ENCODE measurements around the gene SESN1. TPM values are rescaled to one million over a fixed set of nuclear protein-coding genes. Genes with fewer than 3 reads are reported as not detected.

Gene SESN1
- total and polyA plus RNA-seq, 9 of the 15 experiments (the other 6 are each of a cell fraction or from before 2014, with no cell fraction given): 3.1 to 13.0 (median 7.4) TPM

DNA sequence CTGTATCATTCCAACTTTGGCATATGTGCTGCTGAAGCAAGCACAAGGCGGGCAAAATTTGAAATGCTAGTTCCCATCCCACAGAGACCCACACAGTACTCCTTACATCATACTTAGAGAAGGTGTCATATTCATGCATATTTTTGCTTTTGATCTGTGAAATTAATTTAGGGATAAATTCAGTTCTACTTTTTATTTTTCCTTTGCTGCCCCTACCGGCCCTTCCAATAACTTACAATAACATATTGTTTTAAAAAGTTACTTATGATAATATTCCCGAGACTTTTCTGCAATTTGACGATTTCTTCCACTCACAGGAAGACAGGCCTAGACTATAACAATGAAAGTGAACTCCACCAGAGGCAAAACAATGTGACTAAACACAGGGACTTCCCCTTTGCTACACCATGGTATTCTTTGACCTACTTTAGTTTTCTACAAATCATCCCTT, 35.0 kb downstream of the SESN1 start:
- TF ChIP-seq ZNF175 (CRISPR knock-in tag; IDR thresholded peaks at IDR 0.05; ENCODE audit: low read depth): no peak
- no peak for TF ChIP-seq CREM (IDR thresholded peaks at IDR 0.05; ENCODE audit: low read depth)
- TF ChIP-seq ELF2 (CRISPR knock-in tag; IDR thresholded peaks at IDR 0.05): no peak
- no peak for TF ChIP-seq TSHZ1 (CRISPR knock-in tag; IDR thresholded peaks at IDR 0.05)
- TF ChIP-seq, protein P1, sequence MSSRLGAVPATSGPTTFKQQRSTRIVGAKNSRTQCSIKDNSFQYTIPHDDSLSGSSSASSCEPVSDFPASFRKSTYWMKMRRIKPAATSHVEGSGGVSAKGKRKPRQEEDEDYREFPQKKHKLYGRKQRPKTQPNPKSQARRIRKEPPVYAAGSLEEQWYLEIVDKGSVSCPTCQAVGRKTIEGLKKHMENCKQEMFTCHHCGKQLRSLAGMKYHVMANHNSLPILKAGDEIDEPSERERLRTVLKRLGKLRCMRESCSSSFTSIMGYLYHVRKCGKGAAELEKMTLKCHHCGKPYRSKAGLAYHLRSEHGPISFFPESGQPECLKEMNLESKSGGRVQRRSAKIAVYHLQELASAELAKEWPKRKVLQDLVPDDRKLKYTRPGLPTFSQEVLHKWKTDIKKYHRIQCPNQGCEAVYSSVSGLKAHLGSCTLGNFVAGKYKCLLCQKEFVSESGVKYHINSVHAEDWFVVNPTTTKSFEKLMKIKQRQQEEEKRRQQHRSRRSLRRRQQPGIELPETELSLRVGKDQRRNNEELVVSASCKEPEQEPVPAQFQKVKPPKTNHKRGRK (tag; IDR thresholded peaks at IDR 0.05): no peak
- TF ChIP-seq, protein P2, sequence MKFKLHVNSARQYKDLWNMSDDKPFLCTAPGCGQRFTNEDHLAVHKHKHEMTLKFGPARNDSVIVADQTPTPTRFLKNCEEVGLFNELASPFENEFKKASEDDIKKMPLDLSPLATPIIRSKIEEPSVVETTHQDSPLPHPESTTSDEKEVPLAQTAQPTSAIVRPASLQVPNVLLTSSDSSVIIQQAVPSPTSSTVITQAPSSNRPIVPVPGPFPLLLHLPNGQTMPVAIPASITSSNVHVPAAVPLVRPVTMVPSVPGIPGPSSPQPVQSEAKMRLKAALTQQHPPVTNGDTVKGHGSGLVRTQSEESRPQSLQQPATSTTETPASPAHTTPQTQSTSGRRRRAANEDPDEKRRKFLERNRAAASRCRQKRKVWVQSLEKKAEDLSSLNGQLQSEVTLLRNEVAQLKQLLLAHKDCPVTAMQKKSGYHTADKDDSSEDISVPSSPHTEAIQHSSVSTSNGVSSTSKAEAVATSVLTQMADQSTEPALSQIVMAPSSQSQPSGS (CRISPR knock-in tag; IDR thresholded peaks at IDR 0.05): no peak
- TF ChIP-seq, protein P3, sequence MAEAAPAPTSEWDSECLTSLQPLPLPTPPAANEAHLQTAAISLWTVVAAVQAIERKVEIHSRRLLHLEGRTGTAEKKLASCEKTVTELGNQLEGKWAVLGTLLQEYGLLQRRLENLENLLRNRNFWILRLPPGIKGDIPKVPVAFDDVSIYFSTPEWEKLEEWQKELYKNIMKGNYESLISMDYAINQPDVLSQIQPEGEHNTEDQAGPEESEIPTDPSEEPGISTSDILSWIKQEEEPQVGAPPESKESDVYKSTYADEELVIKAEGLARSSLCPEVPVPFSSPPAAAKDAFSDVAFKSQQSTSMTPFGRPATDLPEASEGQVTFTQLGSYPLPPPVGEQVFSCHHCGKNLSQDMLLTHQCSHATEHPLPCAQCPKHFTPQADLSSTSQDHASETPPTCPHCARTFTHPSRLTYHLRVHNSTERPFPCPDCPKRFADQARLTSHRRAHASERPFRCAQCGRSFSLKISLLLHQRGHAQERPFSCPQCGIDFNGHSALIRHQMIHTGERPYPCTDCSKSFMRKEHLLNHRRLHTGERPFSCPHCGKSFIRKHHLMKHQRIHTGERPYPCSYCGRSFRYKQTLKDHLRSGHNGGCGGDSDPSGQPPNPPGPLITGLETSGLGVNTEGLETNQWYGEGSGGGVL (CRISPR knock-in tag; IDR thresholded peaks at IDR 0.05): no peak
- no peak for TF ChIP-seq EP300 (IDR thresholded peaks at IDR 0.05; ENCODE audit: low read length)
- no peak for TF ChIP-seq FOXA1 (IDR thresholded peaks at IDR 0.05; ENCODE audit: borderline replicate concordance)
- no peak for TF ChIP-seq TAF9B (IDR thresholded peaks at IDR 0.05; ENCODE audit: partially characterized antibody)
- no peak for TF ChIP-seq SMARCA4 (IDR thresholded peaks at IDR 0.05)
- TF ChIP-seq STAT5A (IDR thresholded peaks at IDR 0.05; ENCODE audit: borderline replicate concordance, low read length): no peak
- TF ChIP-seq ZNF134 (CRISPR knock-in tag; conservative IDR thresholded peaks at IDR 0.05): no peak
- no peak for TF ChIP-seq ZNF561 (CRISPR knock-in tag; conservative IDR thresholded peaks at IDR 0.05)
- peaks cover 0 to 11% of the 10 kb centered on the region in 2 experiments; a peak in 2 of 5 replicates for H3K4me1 ChIP-seq (replicated peaks in 1 of 2; ENCODE audit: control insufficient read depth in 2 of 2, insufficient read depth in 2 of 2, low read length in 2 of 2)
- no peak overlapping the region for H2AFZ ChIP-seq (ENCODE audit: low read depth, low read length)
- no peaks in the 10 kb centered on the region for H3K9me1 ChIP-seq (ENCODE audit: control insufficient read depth, insufficient read depth, low read length)
- H3K4me3 ChIP-seq: no peak overlapping the region
- H3K36me3 ChIP-seq (ENCODE audit: control insufficient read depth, insufficient read depth, low read length): no peaks in the 10 kb centered on the region
- H3K9me3 ChIP-seq (replicated peaks; ENCODE audit: control insufficient read depth, insufficient read depth, low read depth, low read length): no peaks in the 10 kb centered on the region
- H3K27ac ChIP-seq (ENCODE audit: extremely low read depth, low read depth, low read length): no peak overlapping the region
- BruUV-seq (replicated peaks): no TSS peak
- no peaks in the 10 kb centered on the region for H3K79me2 ChIP-seq (ENCODE audit: control insufficient read depth, insufficient read depth, low read length)
- ATAC-seq (no peak), FAIRE-seq (no peak), DNase-seq (ENCODE audit: extremely low read depth in 1 of 4, low spot score in 3 of 4) (no peak)
- ChIA-PET CTCF (ENCODE audit: low intra/inter-chr PET ratio) (no interaction called here), POLR2A (no interaction called here)
- no peak overlapping the region for H3K4me2 ChIP-seq (ENCODE audit: insufficient read depth, low read length)
- H3K27me3 ChIP-seq (ENCODE audit: control insufficient read depth in 2 of 2, insufficient read depth in 2 of 2, low read length in 2 of 2): no peaks in the 10 kb centered on the region
- intact Hi-C loops (cut with micrococcal nuclease): no loop called here
- no peaks in the 10 kb centered on the region for H4K20me1 ChIP-seq (replicated peaks; ENCODE audit: control insufficient read depth, insufficient read depth, low read length)
- no peak overlapping the region for H3K9ac ChIP-seq (ENCODE audit: insufficient read depth in 1 of 2, low read depth in 2 of 2, low read length in 2 of 2)
- WGBS (ENCODE audit: insufficient coverage, low coverage, missing lambda C conversion rate): 61% methylated on average over 4 of the region's 4 CpGs
- in situ Hi-C loops (cut with MboI): loop anchor here (25.0 kb wide), 1 partner anchor 147 kb away; no protein-coding TSS in a partner anchor
